Endodermal cell (in vitro differentiated cells): ENCODE measurements around the gene MIPOL1. TPM values are rescaled to one million over a fixed set of nuclear protein-coding genes. Genes with fewer than 3 reads are reported as not detected.

ENCODE experiments used
- DNase-seq: peaks from one replicate; pipeline ENCODE4 v3.0.0-alpha.2; 2017
- H3K27ac ChIP-seq: 2 replicates; pipeline ENCODE4 v1.5.1; 2013; ENCODE audit warnings: mild to moderate bottlenecking, low read depth, low read length, moderate library complexity
- H3K27me3 ChIP-seq: 2 replicates; pipeline ENCODE4 v1.6.1; 2013; ENCODE audit warnings: mild to moderate bottlenecking, low read length, moderate library complexity; ENCODE audit not compliant: insufficient read depth, control insufficient read depth, poor library complexity, severe bottlenecking
- H3K36me3 ChIP-seq: 2 replicates; pipeline ENCODE4 v1.7.0; 2013; ENCODE audit warnings: mild to moderate bottlenecking, low read length, moderate library complexity; ENCODE audit not compliant: control insufficient read depth, insufficient read depth
- H3K4me1 ChIP-seq: one replicate; pipeline ENCODE4 v1.7.0; 2013; ENCODE audit warnings: low read length; ENCODE audit not compliant: control insufficient read depth, insufficient read depth
- H3K4me3 ChIP-seq: 2 replicates; pipeline ENCODE4 v1.5.1; 2013; ENCODE audit warnings: mild to moderate bottlenecking, low read length, moderate library complexity
- H3K9ac ChIP-seq: 2 replicates; pipeline ENCODE4 v1.6.1; 2013; ENCODE audit warnings: mild to moderate bottlenecking, low read length, moderate library complexity; ENCODE audit not compliant: poor library complexity, severe bottlenecking; ENCODE audit errors: extremely low read depth
- H3K9me3 ChIP-seq: 2 replicates; pipeline ENCODE4 v1.6.1; 2013; ENCODE audit warnings: mild to moderate bottlenecking, low read length, moderate library complexity; ENCODE audit not compliant: control insufficient read depth
- H3K27ac Mint-ChIP-seq: 2 replicates; pipeline ENCODE4 v1.8.0; 2020; ENCODE audit warnings: mixed read lengths
- H3K27me3 Mint-ChIP-seq: 2 replicates; pipeline ENCODE4 v1.8.0; 2021; ENCODE audit warnings: mild to moderate bottlenecking, mixed read lengths; ENCODE audit not compliant: insufficient read depth
- H3K36me3 Mint-ChIP-seq: 2 replicates; pipeline ENCODE4 v1.8.0; 2020; ENCODE audit warnings: low read depth, mixed read lengths
- H3K4me1 Mint-ChIP-seq: 2 replicates; pipeline ENCODE4 v1.8.0; 2020; ENCODE audit warnings: mixed read lengths
- H3K4me3 Mint-ChIP-seq: 2 replicates; pipeline ENCODE4 v1.8.0; 2020; ENCODE audit warnings: mild to moderate bottlenecking, moderate library complexity, mixed read lengths
- H3K9me3 Mint-ChIP-seq: 2 replicates; pipeline ENCODE4 v1.8.0; 2020; ENCODE audit warnings: mild to moderate bottlenecking, mixed read lengths
- CTCF ChIP-seq: fragments of 200-600 bp; sonication (generic); conservative IDR thresholded peaks from 2 replicates; pipeline ENCODE4 v1.5.0; 2021; ENCODE audit warnings: antibody characterized with exemption, mild to moderate bottlenecking
- WGBS, 2 experiments: methylation state at CpG; one replicate each; pipeline versions ENCODE4 v1.1.5 to v1.1.7; 2013; ENCODE audit warnings: missing lambda C conversion rate in 2 of 2, mixed read lengths in 1 of 2; ENCODE audit not compliant: insufficient coverage in 1 of 2, insufficient read length in 1 of 2; 5-methylcytosine and 5-hydroxymethylcytosine counted together
- total RNA-seq, 2 donors: library from RNA; stranded (reverse); fragmentation: NEBNext Ultra II Directional in 1 of 2; extraction: Animal tissue kit (Norgen Biotek cat#: 25700) in 1 of 2; gene quantifications; 2 replicates in 1 of 2; 3 replicates in 1 of 2; pipeline ENCODE4 v1.2.1, GENCODE V29; 2021

MIPOL1 gene
- total RNA-seq, 2 donors from 2014 or later, result 22.0 to 28.5 TPM

GRCh38 chr14:37600880-37601741 is 403.4 kb downstream of the MIPOL1 start:
- no peak for TF ChIP-seq CTCF
- Mint-ChIP-seq H3K9me3 (no peaks in the 10 kb centered on the region), H3K36me3 (no peaks in the 10 kb centered on the region), H3K27ac (no peak overlapping the region), H3K4me1 (peaks cover 29% of the 10 kb centered on the region), H3K4me3 (no peak overlapping the region), H3K27me3 (peaks cover 100% of the 10 kb centered on the region)
- no peak overlapping the region for H3K9ac ChIP-seq
- no peak for DNase-seq
- peaks cover 100% of the 10 kb centered on the region for H3K27me3 ChIP-seq
- no peak overlapping the region for H3K4me3 ChIP-seq
- no peaks in the 10 kb centered on the region for H3K36me3 ChIP-seq
- 67 to 85% methylated on average over 1 to 4 of the region's 4 CpGs for WGBS, 2 experiments
- H3K27ac ChIP-seq, result no peak overlapping the region
- H3K4me1 ChIP-seq, result no peaks in the 10 kb centered on the region
- no peaks in the 10 kb centered on the region for H3K9me3 ChIP-seq

GRCh38 chr14:37601865-37602264 is 404.1 kb downstream of the MIPOL1 start:
- Mint-ChIP-seq H3K9me3 (no peaks in the 10 kb centered on the region), H3K36me3 (no peaks in the 10 kb centered on the region), H3K4me3 (no peak overlapping the region), H3K27ac (no peak overlapping the region), H3K27me3 (peaks cover 100% of the 10 kb centered on the region), H3K4me1 (peaks cover 26% of the 10 kb centered on the region)
- H3K4me1 ChIP-seq, result no peaks in the 10 kb centered on the region
- H3K9ac ChIP-seq, result no peak overlapping the region
- no peak overlapping the region for H3K4me3 ChIP-seq
- H3K9me3 ChIP-seq, result no peaks in the 10 kb centered on the region
- H3K27ac ChIP-seq, result no peak overlapping the region
- no peaks in the 10 kb centered on the region for H3K36me3 ChIP-seq
- peaks cover 100% of the 10 kb centered on the region for H3K27me3 ChIP-seq
- WGBS, 2 experiments, result 73 to 74% methylated on average over 12 to 19 of the region's 22 CpGs
- DNase-seq, result no peak
- no peak for TF ChIP-seq CTCF

Other genes starting within 250 kb of the MIPOL1 start
- 1 to 10 TPM; 1.9 TPM for gene SLC25A21, start 25.3 kb upstream of the MIPOL1 start, total RNA-seq